CD4-positive, alpha-beta T cell treated with Interleukin-17A for 4 hours (primary cell): ENCODE measurements around the gene SUSD4.

Experiments
- DNase-seq: peaks from one replicate; pipeline ENCODE4 v3.0.0-alpha.2; 2020; ENCODE audit warnings: mixed read lengths

Gene SUSD4

GRCh38 chr1:223208164-223209076 is 155.6 kb downstream of the SUSD4 start:
- no peak for DNase-seq

GRCh38 chr1:223207293-223208066 is 156.5 kb downstream of the SUSD4 start:
- no peak for DNase-seq

- DNase-seq: no peak
Measured at GRCh38 chr1:223204424-223204823, 159.6 kb downstream of the SUSD4 start.

- no peak for DNase-seq
Measured at GRCh38 chr1:223203694-223204093, 160.3 kb downstream of the SUSD4 start.

- no peak for DNase-seq
Measured at GRCh38 chr1:223203034-223203408, 161.0 kb downstream of the SUSD4 start.

- no peak for DNase-seq
Measured at GRCh38 chr1:223202376-223203033, 161.5 kb downstream of the SUSD4 start.

GRCh38 chr1:223201967-223202366 is 162.0 kb downstream of the SUSD4 start:
- no peak for DNase-seq

- DNase-seq: no peak
Measured at GRCh38 chr1:223200903-223201302, 163.1 kb downstream of the SUSD4 start.

- DNase-seq: no peak
Measured at GRCh38 chr1:223199094-223199647, 164.8 kb downstream of the SUSD4 start.

- no peak for DNase-seq
Measured at GRCh38 chr1:223198628-223198965, 165.4 kb downstream of the SUSD4 start.

- no peak for DNase-seq
Measured at GRCh38 chr1:223197923-223198627, 165.9 kb downstream of the SUSD4 start.

GRCh38 chr1:223189903-223190724 is 173.9 kb downstream of the SUSD4 start:
- peak; percentile 57 for DNase-seq

- no peak for DNase-seq
Measured at GRCh38 chr1:223189525-223189902, 174.5 kb downstream of the SUSD4 start.

GRCh38 chr1:223188618-223189356 is 175.2 kb downstream of the SUSD4 start:
- DNase-seq: no peak

GRCh38 chr1:223186800-223187199 is 177.2 kb downstream of the SUSD4 start:
- no peak for DNase-seq

- no peak for DNase-seq
Measured at GRCh38 chr1:223183268-223183862, 180.6 kb downstream of the SUSD4 start.

- no peak for DNase-seq
Measured at GRCh38 chr1:223180731-223181321, 183.2 kb downstream of the SUSD4 start.

- DNase-seq: no peak
Measured at GRCh38 chr1:223179786-223180185, 184.2 kb downstream of the SUSD4 start.

GRCh38 chr1:223179280-223179679 is 184.7 kb downstream of the SUSD4 start:
- no peak for DNase-seq

GRCh38 chr1:223177681-223178080 is 186.3 kb downstream of the SUSD4 start:
- no peak for DNase-seq
